Tibial nerve (tissue), 4 donors: ENCODE measurements around the gene GALNT13.

ENCODE experiments used
- CTCF ChIP-seq, 5 experiments: fragments of 200-600 bp in 3 of 5; fragments of 450-650 bp in 2 of 5; sonication (generic) in 3 of 5; IDR thresholded peaks; one replicate each; pipeline ENCODE4 v1.5.1; 2016 to 2019; ENCODE audit warnings: antibody characterized with exemption in 5 of 5, mild to moderate bottlenecking in 3 of 5, moderate library complexity in 2 of 5
- EP300 ChIP-seq, 2 donors: sonication (generic); formaldehyde crosslinking; IDR thresholded peaks; one replicate each; pipeline ENCODE4 v1.6.1; 2017; ENCODE audit warnings: antibody characterized with exemption in 2 of 2, mild to moderate bottlenecking in 1 of 2
- POLR2A ChIP-seq, 2 donors: fragments of 450-650 bp; IDR thresholded peaks; one replicate each; pipeline ENCODE4 v1.6.1; 2017; ENCODE audit warnings: antibody characterized with exemption in 2 of 2, mild to moderate bottlenecking in 2 of 2, moderate library complexity in 2 of 2

DNA sequence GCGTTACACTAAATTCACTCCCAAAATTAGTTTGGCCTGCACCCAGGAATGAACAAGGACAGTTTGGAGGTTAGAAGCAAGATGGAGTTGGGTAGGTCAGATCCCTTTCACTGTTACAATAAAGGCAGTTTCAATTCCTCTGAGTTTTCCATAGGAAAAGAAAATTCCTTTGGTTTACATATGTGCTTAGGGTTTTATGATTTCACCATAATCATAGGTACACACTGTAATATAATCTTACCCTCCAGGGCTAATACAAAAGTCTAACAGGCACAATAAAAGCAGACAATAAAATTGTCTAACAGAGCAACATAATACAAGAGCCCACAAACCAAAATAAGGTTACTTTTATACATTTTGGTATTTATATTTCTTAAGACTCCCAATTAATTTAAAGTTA, 435.3 kb downstream of the GALNT13 start:
- TF ChIP-seq CTCF (IDR thresholded peaks at IDR 0.05) (no peak), POLR2A (IDR thresholded peaks at IDR 0.05) (no peak), EP300 (IDR thresholded peaks at IDR 0.05) (no peak)
